Ectodermal cell (in vitro differentiated cells): ENCODE results near the gene ZMYM3. TPM values are rescaled to one million over a fixed set of nuclear protein-coding genes. Genes with fewer than 3 reads are reported as not detected.
A peak's percentile ranks its signal among the peaks of the same experiment; 100 is the strongest.
"Not testable (repeated sequence)": the region's sequence is repeated elsewhere in the genome, so short reads cannot be mapped to it uniquely, and the experiment has no call there.

ENCODE experiments used
- H3K27ac ChIP-seq: 2 replicates; pipeline ENCODE4 v1.7.0; 2013; ENCODE audit warnings: mild to moderate bottlenecking, low read depth, low read length; ENCODE audit not compliant: insufficient read depth, poor library complexity, severe bottlenecking
- H3K27me3 ChIP-seq: 2 replicates; pipeline ENCODE4 v1.7.0; 2013; ENCODE audit warnings: mild to moderate bottlenecking, low read length; ENCODE audit not compliant: insufficient read depth, control insufficient read depth, poor library complexity, severe bottlenecking
- H3K36me3 ChIP-seq: one replicate; pipeline ENCODE4 v1.7.0; 2013; ENCODE audit warnings: low read length; ENCODE audit not compliant: control insufficient read depth, insufficient read depth
- H3K4me1 ChIP-seq: one replicate; pipeline ENCODE4 v1.7.0; 2013; ENCODE audit warnings: low read length; ENCODE audit not compliant: control insufficient read depth, insufficient read depth
- H3K4me3 ChIP-seq: 2 replicates; pipeline ENCODE4 v1.7.0; 2013; ENCODE audit warnings: low read depth, low read length, control low read depth; ENCODE audit not compliant: insufficient read depth
- H3K9me3 ChIP-seq: 2 replicates; pipeline ENCODE4 v1.7.0; 2013; ENCODE audit warnings: mild to moderate bottlenecking, low read length, moderate library complexity; ENCODE audit not compliant: control insufficient read depth
- WGBS, 2 experiments: methylation state at CpG; one replicate each; pipeline ENCODE4 v1.1.7; 2013; ENCODE audit warnings: missing lambda C conversion rate in 2 of 2; 5-methylcytosine and 5-hydroxymethylcytosine counted together
- polyA plus RNA-seq, 4 experiments: library from polyadenylated mRNA; stranded (reverse); fragments of 50-300 nt; gene quantifications; one replicate each; pipeline ENCODE4 v1.2.3, GENCODE V29; 2013

The ZMYM3 gene
- 107 TPM for polyA plus RNA-seq (2013, experiment 1 of 4)
- polyA plus RNA-seq (2013, experiment 2 of 4): 109 TPM
- 84.1 TPM for polyA plus RNA-seq (2013, experiment 3 of 4)
- polyA plus RNA-seq (2013, experiment 4 of 4): 95.6 TPM

GRCh38 chrX:71254092-71254963 lies at the start of gene ZMYM3:
TSS of gene ZMYM3 (minus strand) at chrX:71254140. CDS start at chrX:71253255, 885 bp downstream.
- no peaks in the 10 kb centered on the region for H3K27me3 ChIP-seq
- H3K27ac ChIP-seq: peak within 1 kb of the TSS; percentile 69
- 0% methylated on average over 42 to 51 of the region's 54 CpGs for WGBS, 2 experiments

GRCh38 chrX:71302461-71303213 lies 48.7 kb upstream of the ZMYM3 start:
- Histone ChIP-seq H3K27me3 (no peaks in the 10 kb centered on the region), H3K4me1 (no peaks in the 10 kb centered on the region), H3K4me3 (no peak overlapping the region), H3K9me3 (no peaks in the 10 kb centered on the region), H3K36me3 (peaks cover 18% of the 10 kb centered on the region), H3K27ac (no peak overlapping the region)
- WGBS, 2 experiments: 95% methylated on average over 4 of the region's 5 CpGs

More at GRCh38 chrX:71254092-71254963, at the start of gene ZMYM3:
- peak within 1 kb of the TSS; percentile 75 for H3K4me3 ChIP-seq
- H3K9me3 ChIP-seq: no peaks in the 10 kb centered on the region
- H3K36me3 ChIP-seq: peaks cover 4% of the 10 kb centered on the region
- H3K4me1 ChIP-seq: peaks cover 9% of the 10 kb centered on the region

- WGBS, 2 experiments: 85 to 90% methylated on average over 9 to 10 of the region's 10 CpGs
- peaks cover 29% of the 10 kb centered on the region for H3K36me3 ChIP-seq
Observed at GRCh38 chrX:71301195-71301924, 47.4 kb upstream of the ZMYM3 start, which contains the start of gene ITGB1BP2. TSS of gene ITGB1BP2 (plus strand) at chrX:71301750. CDS start at chrX:71301807, 57 bp downstream.

GRCh38 chrX:71300495-71300894 lies 46.6 kb upstream of the ZMYM3 start:
- 94 to 98% methylated on average over 5 to 7 of the region's 7 CpGs for WGBS, 2 experiments
- H3K27me3 ChIP-seq, H3K4me1 ChIP-seq, H3K9me3 ChIP-seq, H3K4me3 ChIP-seq, H3K27ac ChIP-seq: not testable (repeated sequence)
- peaks cover 34% of the 10 kb centered on the region for H3K36me3 ChIP-seq

More at GRCh38 chrX:71301195-71301924, 47.4 kb upstream of the ZMYM3 start, which contains the start of gene ITGB1BP2:
- H3K9me3 ChIP-seq: no peaks in the 10 kb centered on the region
- H3K4me3 ChIP-seq: no peak within 1 kb of the TSS
- H3K4me1 ChIP-seq: no peaks in the 10 kb centered on the region
- no peak within 1 kb of the TSS for H3K27ac ChIP-seq
- H3K27me3 ChIP-seq: no peaks in the 10 kb centered on the region

- not testable (repeated sequence) for H3K9me3 ChIP-seq, H3K27ac ChIP-seq, H3K4me3 ChIP-seq, H3K4me1 ChIP-seq, H3K27me3 ChIP-seq
- H3K36me3 ChIP-seq: peaks cover 34% of the 10 kb centered on the region
- WGBS, 2 experiments: 83 to 96% methylated on average over 7 of the region's 7 CpGs
Observed at GRCh38 chrX:71300064-71300463, 46.1 kb upstream of the ZMYM3 start.

- H3K27me3 ChIP-seq: no peaks in the 10 kb centered on the region
- H3K36me3 ChIP-seq: peaks cover 45% of the 10 kb centered on the region
- 98% methylated on average over 3 of the region's 3 CpGs for WGBS, 2 experiments
- H3K27ac ChIP-seq: no peak overlapping the region
- no peak overlapping the region for H3K4me3 ChIP-seq
- H3K9me3 ChIP-seq: no peaks in the 10 kb centered on the region
- H3K4me1 ChIP-seq: no peaks in the 10 kb centered on the region
Observed at GRCh38 chrX:71298119-71298518, 44.2 kb upstream of the ZMYM3 start.

GRCh38 chrX:71296806-71297205 lies 42.9 kb upstream of the ZMYM3 start:
- 95 to 96% methylated on average over 6 of the region's 6 CpGs for WGBS, 2 experiments
- H3K36me3 ChIP-seq: peaks cover 57% of the 10 kb centered on the region
- H3K4me3 ChIP-seq: no peak overlapping the region
- H3K27ac ChIP-seq: no peak overlapping the region
- no peaks in the 10 kb centered on the region for H3K4me1 ChIP-seq
- H3K9me3 ChIP-seq: no peaks in the 10 kb centered on the region
- no peaks in the 10 kb centered on the region for H3K27me3 ChIP-seq

GRCh38 chrX:71292669-71293365 lies 38.9 kb upstream of the ZMYM3 start:
- Histone ChIP-seq H3K4me3 (no peak overlapping the region), H3K27me3 (no peaks in the 10 kb centered on the region), H3K36me3 (peaks cover 40% of the 10 kb centered on the region), H3K9me3 (no peaks in the 10 kb centered on the region), H3K4me1 (no peaks in the 10 kb centered on the region), H3K27ac (no peak overlapping the region)
- 98% methylated on average over 5 of the region's 7 CpGs for WGBS, 2 experiments

GRCh38 chrX:71291381-71291780 lies 37.4 kb upstream of the ZMYM3 start:
- no peaks in the 10 kb centered on the region for H3K4me1 ChIP-seq
- WGBS, 2 experiments: 92 to 95% methylated on average over 3 to 5 of the region's 6 CpGs
- no peaks in the 10 kb centered on the region for H3K9me3 ChIP-seq
- H3K27me3 ChIP-seq: no peaks in the 10 kb centered on the region
- H3K36me3 ChIP-seq: peaks cover 29% of the 10 kb centered on the region
- H3K27ac ChIP-seq: no peak overlapping the region
- no peak overlapping the region for H3K4me3 ChIP-seq
